Spinal cord (tissue), 10 donors: Measurements from ENCODE around the gene SLC25A22. TPM values are rescaled to one million over a fixed set of nuclear protein-coding genes. Genes with fewer than 3 reads are reported as not detected.

Experiments used
- DNase-seq, 6 donors: peaks; one replicate each; pipeline versions ENCODE4 v3.0.0 to v3.0.0-alpha.2; 2013 to 2015; ENCODE audit warnings: low spot score in 6 of 6, low read depth in 4 of 6
- H3K27ac ChIP-seq: one replicate; pipeline ENCODE4 v1.5.1; 2013; ENCODE audit warnings: low read depth, low read length, control low read depth
- H3K27me3 ChIP-seq: one replicate; pipeline ENCODE4 v1.6.1; 2013; ENCODE audit warnings: low read length; ENCODE audit not compliant: control insufficient read depth, insufficient read depth
- H3K36me3 ChIP-seq: one replicate; pipeline ENCODE4 v1.6.1; 2013; ENCODE audit warnings: low read length; ENCODE audit not compliant: control insufficient read depth, insufficient read depth
- H3K4me1 ChIP-seq: one replicate; pipeline ENCODE4 v1.6.1; 2013; ENCODE audit warnings: low read length; ENCODE audit not compliant: control insufficient read depth, insufficient read depth
- H3K4me3 ChIP-seq: one replicate; pipeline ENCODE4 v1.5.1; 2013; ENCODE audit warnings: low read depth, low read length, control low read depth
- H3K9me3 ChIP-seq: one replicate; pipeline ENCODE4 v1.6.1; 2013; ENCODE audit warnings: low read length; ENCODE audit not compliant: control insufficient read depth, insufficient read depth
- WGBS: methylation state at CpG from one replicate; pipeline ENCODE4 v1.1.5; 2013; ENCODE audit warnings: missing lambda C conversion rate; ENCODE audit not compliant: insufficient coverage; 5-methylcytosine and 5-hydroxymethylcytosine counted together
- long read RNA-seq, 4 donors: transcript quantifications; one replicate each; lab custom pipeline, GENCODE V29; 2026
- polyA plus RNA-seq, 2 donors: library from polyadenylated mRNA; unstranded; fragments of 120-200 nt; gene quantifications; one replicate each; pipeline ENCODE4 v1.2.1, GENCODE V29; 2013; ENCODE audit not compliant: insufficient read length in 2 of 2
- total RNA-seq, 2 donors: library from RNA; depleted of rRNA in 1 of 2; stranded (reverse); fragments of 120-200 nt in 1 of 2; fragments of >200 nt in 1 of 2; gene quantifications; one replicate each; pipeline versions ENCODE4 v1.2.3 to v1.2.4, GENCODE V29; 2013 to 2014
- donor health status: healthy.

The SLC25A22 gene
- total RNA-seq (10 to 100 TPM; 17.5 to 17.6 TPM), polyA plus RNA-seq (10 to 100 TPM; 55.0 to 69.2 TPM)
- long read RNA-seq, donor 1, transcript SLC25A22-228 (10 exons, 2,692 nt), result major isoform, 10 of 11 reads
- long read RNA-seq, donor 1, partial matches to known transcripts, result 0 of 11 reads
- long read RNA-seq, donor 1, other reads (novel, unspliced or antisense), result 0 of 11 reads
- long read RNA-seq, donor 2, partial matches to known transcripts, result 0 of 4 reads
- long read RNA-seq, donor 2, other reads (novel, unspliced or antisense), result 0 of 4 reads
- long read RNA-seq, donor 3, transcript SLC25A22-228 (10 exons, 2,692 nt), result major isoform, 5 of 5 reads
- long read RNA-seq, donor 3, partial matches to known transcripts, result 0 of 5 reads
- long read RNA-seq, donor 3, other reads (novel, unspliced or antisense), result 0 of 5 reads
- long read RNA-seq, donor 4, partial matches to known transcripts, result 0 of 2 reads
- long read RNA-seq, donor 4, other reads (novel, unspliced or antisense), result 0 of 2 reads

DNA sequence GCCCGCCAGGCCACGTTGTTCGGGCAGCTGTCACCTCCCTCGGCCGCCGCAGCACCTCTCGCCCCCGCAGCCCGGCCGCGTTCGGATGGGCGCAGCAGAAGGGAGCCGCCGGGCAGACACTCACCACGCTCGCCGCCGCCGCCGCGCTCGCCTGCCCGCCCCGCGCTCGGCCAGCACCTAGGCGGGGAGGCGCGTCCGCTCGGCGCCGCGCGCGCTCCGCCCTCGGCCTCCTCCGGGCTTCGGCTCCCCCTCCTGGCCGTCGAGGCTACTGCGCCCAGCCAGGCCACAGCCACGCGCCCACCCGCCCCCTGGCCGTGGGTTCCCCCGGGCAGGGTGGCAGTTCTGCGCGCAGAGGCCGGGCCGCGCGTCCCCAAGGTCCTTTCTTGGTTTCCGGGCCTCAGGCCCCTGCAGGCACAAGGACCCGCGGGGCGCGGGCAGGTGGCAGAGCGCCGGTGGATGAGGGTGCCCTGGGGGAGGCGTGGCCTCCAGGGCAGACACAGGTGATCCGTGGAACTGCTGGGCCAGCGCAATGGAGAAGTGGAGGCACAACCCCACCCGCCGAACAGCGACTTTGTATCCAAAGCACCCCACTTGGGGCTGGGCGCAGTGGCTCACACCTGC lies at the start of gene SLC25A22:
TSS of gene SLC25A22 (minus strand) at position 189 of the 621 bp plus-strand sequence. CDS start 3,275 bp downstream, outside the sequence.
- WGBS, result 4% methylated on average over 69 of the region's 69 CpGs
- H3K27me3 ChIP-seq, result no peaks in the 10 kb centered on the region
- peaks cover 46% of the 10 kb centered on the region for H3K4me1 ChIP-seq

GRCh38 chr11:847876-848275 lies 49.8 kb upstream of the SLC25A22 start:
- H3K27me3 ChIP-seq, result peaks cover 2% of the 10 kb centered on the region
- DNase-seq, result no peak
- 80% methylated on average over 18 of the region's 18 CpGs for WGBS
- H3K36me3 ChIP-seq, result peaks cover 11% of the 10 kb centered on the region
- no peak overlapping the region for H3K27ac ChIP-seq
- H3K9me3 ChIP-seq, result no peaks in the 10 kb centered on the region
- peaks cover 83% of the 10 kb centered on the region for H3K4me1 ChIP-seq
- no peak overlapping the region for H3K4me3 ChIP-seq

More for the DNA sequence above, at the start of gene SLC25A22:
- no peaks in the 10 kb centered on the region for H3K9me3 ChIP-seq
- peak in 4 of 6 donors; percentile 71 to 95 (median 86) for DNase-seq
- peak within 1 kb of the TSS; percentile 86 for H3K4me3 ChIP-seq
- peaks cover 71% of the 10 kb centered on the region for H3K36me3 ChIP-seq
- peak within 1 kb of the TSS; percentile 96 for H3K27ac ChIP-seq

DNA sequence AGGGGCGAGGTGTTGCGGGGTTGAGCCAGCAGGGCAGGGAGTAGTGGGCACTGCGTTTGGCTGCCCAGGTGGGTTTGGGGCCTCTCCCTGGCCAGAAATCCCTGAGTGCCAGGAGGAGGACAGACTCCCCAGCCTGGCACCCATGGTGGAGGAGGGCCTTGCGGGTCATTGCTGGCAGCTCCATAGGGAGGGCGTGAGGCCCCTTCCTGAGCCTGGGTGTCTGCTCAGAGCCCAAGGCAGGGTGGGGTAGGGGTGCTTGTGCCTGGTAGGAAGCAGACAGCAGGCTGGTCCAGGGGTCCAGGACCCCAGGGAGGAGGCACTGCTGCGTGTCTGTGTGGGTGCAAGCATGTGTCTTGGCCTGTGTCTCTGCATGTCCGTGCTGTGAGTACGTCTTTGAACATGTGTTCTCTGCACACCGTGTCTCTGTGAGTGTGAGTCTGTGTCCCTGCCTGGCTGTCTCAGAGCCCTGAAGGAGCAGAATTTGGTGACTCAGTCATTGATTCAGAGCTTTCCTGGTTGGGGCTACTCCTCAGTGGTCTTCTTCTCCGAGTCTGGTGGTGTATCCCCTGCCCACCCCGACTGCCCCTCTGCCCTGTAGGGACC lies 48.5 kb upstream of the SLC25A22 start:
- 82% methylated on average over 10 of the region's 11 CpGs for WGBS
- H3K27ac ChIP-seq, result no peak overlapping the region
- peaks cover 2% of the 10 kb centered on the region for H3K27me3 ChIP-seq
- H3K4me1 ChIP-seq, result peaks cover 74% of the 10 kb centered on the region
- no peak for DNase-seq
- no peak overlapping the region for H3K4me3 ChIP-seq
- H3K36me3 ChIP-seq, result peaks cover 8% of the 10 kb centered on the region
- no peaks in the 10 kb centered on the region for H3K9me3 ChIP-seq

DNA sequence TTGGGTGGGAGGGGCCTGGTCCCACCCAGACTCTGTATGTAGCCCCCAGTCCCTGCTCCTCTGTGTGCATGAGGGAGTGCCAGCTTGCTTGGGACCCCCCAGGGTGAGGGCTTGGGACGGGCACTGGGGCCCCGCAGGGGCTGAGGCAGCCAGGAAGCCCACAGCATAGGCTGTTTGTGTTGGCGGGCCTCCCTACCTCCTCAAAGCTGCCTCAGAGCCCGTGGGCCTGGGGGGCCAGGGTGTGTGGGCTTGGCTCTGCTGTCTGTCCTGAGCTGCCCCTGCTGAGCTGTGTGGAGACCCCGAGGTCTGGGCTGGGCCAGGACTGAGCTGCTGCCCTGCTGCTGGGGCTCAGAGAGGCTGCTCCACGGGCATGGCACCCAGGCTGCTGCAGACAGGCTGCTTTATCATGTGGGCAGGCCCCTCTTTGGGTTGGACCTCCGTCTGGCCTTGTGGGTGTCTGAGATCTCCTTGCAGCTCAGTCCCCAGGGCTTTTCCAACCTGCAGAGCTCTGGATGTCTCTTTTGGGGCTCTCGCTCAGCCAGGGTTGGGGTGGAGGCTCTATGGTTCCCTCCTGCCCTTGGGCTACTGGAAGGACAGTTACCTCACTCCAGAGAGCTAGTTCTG lies 47.9 kb upstream of the SLC25A22 start:
- no peak for DNase-seq
- H3K4me1 ChIP-seq, result peaks cover 74% of the 10 kb centered on the region
- H3K36me3 ChIP-seq, result peaks cover 11% of the 10 kb centered on the region
- H3K27ac ChIP-seq, result peak overlapping the region; percentile 88
- peaks cover 2% of the 10 kb centered on the region for H3K27me3 ChIP-seq
- H3K9me3 ChIP-seq, result no peaks in the 10 kb centered on the region
- no peak overlapping the region for H3K4me3 ChIP-seq
- 52% methylated on average over 8 of the region's 8 CpGs for WGBS

- H3K27me3 ChIP-seq, result peaks cover 2% of the 10 kb centered on the region
- peak overlapping the region; percentile 88 for H3K27ac ChIP-seq
- whole genome bisulfite sequencing, result 25% methylated on average over 23 of the region's 31 CpGs
- no peaks in the 10 kb centered on the region for H3K9me3 ChIP-seq
- DNase-seq, result peak in 2 of 6 donors; percentile 55 to 88
- peaks cover 74% of the 10 kb centered on the region for H3K4me1 ChIP-seq
- peaks cover 21% of the 10 kb centered on the region for H3K36me3 ChIP-seq
- H3K4me3 ChIP-seq, result peak overlapping the region; percentile 2
Measured at GRCh38 chr11:844693-845644, 46.9 kb upstream of the SLC25A22 start.

GRCh38 chr11:843818-844692 lies 46.0 kb upstream of the SLC25A22 start:
- H3K36me3 ChIP-seq, result peaks cover 30% of the 10 kb centered on the region
- no peaks in the 10 kb centered on the region for H3K9me3 ChIP-seq
- H3K4me1 ChIP-seq, result peaks cover 70% of the 10 kb centered on the region
- 20% methylated on average over 23 of the region's 25 CpGs for WGBS
- H3K27me3 ChIP-seq, result peaks cover 2% of the 10 kb centered on the region
- peak overlapping the region; percentile 88 for H3K27ac ChIP-seq
- H3K4me3 ChIP-seq, result peak overlapping the region; percentile 85
- DNase-seq, result peak in 1 of 6 donors; percentile 83

GRCh38 chr11:843086-843734 lies 45.1 kb upstream of the SLC25A22 start:
- Histone ChIP-seq H3K4me3 (peak overlapping the region; percentile 85), H3K4me1 (peaks cover 67% of the 10 kb centered on the region), H3K27me3 (peaks cover 2% of the 10 kb centered on the region), H3K9me3 (no peaks in the 10 kb centered on the region), H3K36me3 (peaks cover 39% of the 10 kb centered on the region), H3K27ac (peak overlapping the region; percentile 88)
- WGBS, result 2% methylated on average over 52 of the region's 53 CpGs
- no peak for DNase-seq
